GM12892 (cell line): ENCODE measurements around the gene PLA2G15.

ENCODE experiments used
- POLR2A ChIP-seq: IDR thresholded peaks from 2 replicates; pipeline ENCODE4 v1.6.1; 2011; ENCODE audit warnings: low read depth, low read length, control low read depth
- POLR2AphosphoS5 ChIP-seq: IDR thresholded peaks from 2 replicates; pipeline ENCODE4 v1.6.1; 2011; ENCODE audit warnings: low read depth, low read length, control low read depth

GRCh38 chr16:68281368-68282063, 36.3 kb downstream of the PLA2G15 start:
- TF ChIP-seq POLR2A (no peak; the same call in 1 of the 2 replicates), POLR2AphosphoS5 (no peak)
